EH (cell line): ENCODE results near the gene PATE4.

ENCODE experiments used
- DNase-seq: peaks from one replicate; pipeline ENCODE4 v3.0.0-alpha.2; 2015; ENCODE audit warnings: low read depth

Gene PATE4

DNA sequence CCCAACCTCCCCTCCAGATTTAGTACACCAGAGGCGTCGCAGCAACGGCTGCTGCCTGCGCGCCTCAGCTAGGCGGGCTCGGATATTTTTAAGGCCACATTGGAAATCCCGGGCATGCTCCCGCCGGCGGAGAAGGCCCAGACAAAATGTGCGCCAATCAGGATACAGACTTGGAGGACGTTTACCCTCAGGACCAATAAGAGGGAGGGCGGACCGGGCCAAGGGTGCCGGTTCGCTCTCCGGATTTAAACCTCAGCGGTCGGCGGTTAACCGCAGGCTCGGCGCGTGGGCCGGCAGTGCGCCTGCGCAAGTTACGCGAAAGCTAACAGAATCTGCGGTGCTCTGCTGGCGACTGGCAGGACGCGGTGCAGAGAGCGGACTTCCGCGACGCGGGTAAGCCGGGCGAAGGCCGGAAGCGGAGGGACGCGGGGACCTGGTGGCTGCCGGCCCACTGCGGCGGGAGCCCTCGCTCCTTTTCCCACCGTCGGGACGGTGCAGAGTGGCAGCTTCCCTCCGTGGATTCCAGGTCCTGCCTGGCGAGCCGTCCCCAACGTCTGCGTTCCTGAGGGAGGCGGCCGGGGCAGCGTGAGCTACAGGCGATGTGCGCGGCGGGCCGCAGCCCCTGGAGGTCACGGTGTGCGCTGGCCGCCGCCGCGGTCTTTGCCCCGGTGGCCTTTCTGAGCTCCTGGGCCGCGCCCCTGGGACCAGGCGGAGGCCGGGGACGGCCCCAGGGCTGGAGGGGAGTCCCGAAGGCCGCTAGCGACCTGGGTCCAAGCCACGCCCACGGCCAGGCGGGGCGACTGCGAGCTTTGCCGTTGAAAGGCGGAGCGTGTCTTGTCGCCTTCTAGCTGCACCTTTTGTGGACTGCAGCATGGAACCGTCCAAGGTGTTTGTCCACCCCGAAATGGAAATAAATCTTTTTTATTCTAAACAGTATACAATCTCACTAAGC, 54.5 kb downstream of the PATE4 start, which contains the start of gene HYLS1:
Gene HYLS1, plus strand, starts transcription at position 296 of the 952 bp plus-strand sequence. CDS start 11,701 bp downstream, outside the sequence.
- peak; percentile 98 for DNase-seq
